DOHH2 (cell line): ENCODE measurements around the gene PHYH.

ENCODE experiments used
- CTCF ChIP-seq: fragments of 200-600 bp; sonication (generic); IDR thresholded peaks from one replicate; pipeline ENCODE4 v1.5.1; 2014; ENCODE audit warnings: antibody characterized with exemption, mild to moderate bottlenecking, low read depth, low read length; ENCODE audit not compliant: poor library complexity, severe bottlenecking
- EZH2phosphoT487 ChIP-seq: fragments of 200-600 bp; sonication (generic); IDR thresholded peaks from 2 replicates; pipeline ENCODE4 v1.6.1; 2017; ENCODE audit warnings: borderline replicate concordance, mild to moderate bottlenecking, antibody characterized with exemption, low read length, moderate library complexity, mixed read lengths

- no peak for TF ChIP-seq CTCF
- TF ChIP-seq EZH2phosphoT487: no peak
These were observed 34.7 kb upstream of the PHYH start for GRCh38 chr10:13334556-13334955.
